H1 (cell line): Measurements from ENCODE around the gene WDR64. TPM values are rescaled to one million over a fixed set of nuclear protein-coding genes. Genes with fewer than 3 reads are reported as not detected.

ENCODE experiments used
- CTCF ChIA-PET: fragments of 300-600 bp; sonication (Branson Sonifier 250); formaldehyde crosslinking; loops from one replicate; lab custom pipeline; 2021; ENCODE audit not compliant: partially characterized antibody; lab: Charles Lee
- POLR2A ChIA-PET: fragments of 300-600 bp; sonication (Branson Sonifier 250); formaldehyde crosslinking; loops from one replicate; lab custom pipeline; 2021; ENCODE audit warnings: inconsistent platforms; ENCODE audit not compliant: partially characterized antibody; lab: Charles Lee
- DNase-seq, 2 experiments: peaks; one replicate each; pipeline versions ENCODE4 v3.0.0 to v3.0.0-alpha.2; 2010 to 2022; ENCODE audit warnings: low spot score in 2 of 2, low read depth in 1 of 2, mixed read lengths in 1 of 2
- FAIRE-seq: peaks from 2 replicates; lab custom pipeline; 2011; peaks lifted over from hg19 to GRCh38; lab: Jason Lieb, UNC
- H2AFZ ChIP-seq: 2 replicates; pipeline ENCODE4 v1.8.1; 2012; ENCODE audit warnings: low read length, inconsistent platforms
- H2AK5ac ChIP-seq: 2 replicates; pipeline ENCODE4 v1.6.1; 2013; ENCODE audit warnings: low read depth, low read length
- H2BK120ac ChIP-seq: replicated peaks from 2 replicates; pipeline ENCODE3; 2013; ENCODE audit warnings: low read depth, low read length, inconsistent platforms
- H2BK12ac ChIP-seq: 2 replicates; pipeline ENCODE4 v1.6.1; 2013; ENCODE audit warnings: low read depth, low read length
- H2BK15ac ChIP-seq: 2 replicates; pipeline ENCODE4 v1.6.1; 2013; ENCODE audit warnings: low read length
- H2BK20ac ChIP-seq: 2 replicates; pipeline ENCODE4 v1.6.1; 2013; ENCODE audit warnings: low read length
- H2BK5ac ChIP-seq: 2 replicates; pipeline ENCODE4 v1.6.1; 2013; ENCODE audit warnings: low read depth, low read length
- H3K14ac ChIP-seq: 2 replicates; pipeline ENCODE4 v1.6.1; 2013; ENCODE audit warnings: inconsistent platforms; ENCODE audit not compliant: insufficient read length
- H3K18ac ChIP-seq: 2 replicates; pipeline ENCODE4 v1.6.1; 2013; ENCODE audit warnings: low read length; ENCODE audit errors: extremely low read depth
- H3K23ac ChIP-seq: 2 replicates; pipeline ENCODE4 v1.6.1; 2013; ENCODE audit warnings: inconsistent platforms; ENCODE audit not compliant: insufficient read length
- H3K23me2 ChIP-seq: 2 replicates; pipeline ENCODE4 v1.6.1; 2013; ENCODE audit warnings: low read depth, low read length
- H3K27ac ChIP-seq: 2 replicates; pipeline ENCODE4 v1.6.1; 2011; ENCODE audit warnings: low read depth, low read length, inconsistent platforms
- H3K27me3 ChIP-seq, 4 experiments: replicated peaks in 1 of 4; 1 replicate in 1 of 4; 2 replicates in 3 of 4; pipeline versions ENCODE4 v1.6.1 to v1.8.1; 2011 to 2013; ENCODE audit warnings: low read length in 3 of 4, mild to moderate bottlenecking in 3 of 4, inconsistent platforms in 2 of 4, mixed read lengths in 2 of 4, moderate library complexity in 1 of 4; ENCODE audit not compliant: control insufficient read depth in 3 of 4, insufficient read depth in 3 of 4; ENCODE audit errors: extremely low read depth in 1 of 4
- H3K36me3 ChIP-seq, 4 experiments: 2 replicates each; pipeline versions ENCODE4 v1.6.1 to v1.8.1; 2011 to 2013; ENCODE audit warnings: mild to moderate bottlenecking in 4 of 4, low read length in 3 of 4, moderate library complexity in 2 of 4, control low read depth in 1 of 4, inconsistent platforms in 1 of 4; ENCODE audit not compliant: insufficient read depth in 4 of 4, control insufficient read depth in 2 of 4
- H3K4ac ChIP-seq: replicated peaks from 2 replicates; pipeline ENCODE3; 2013; ENCODE audit warnings: low read length, low read depth, mixed read lengths, inconsistent platforms; ENCODE audit not compliant: insufficient read length
- H3K4me1 ChIP-seq, 4 experiments: replicated peaks in 1 of 4; 1 replicate in 1 of 4; 2 replicates in 3 of 4; pipeline versions ENCODE4 v1.6.1 to v1.8.1; 2011 to 2013; ENCODE audit warnings: low read length in 3 of 4, inconsistent platforms in 2 of 4, mixed read lengths in 1 of 4; ENCODE audit not compliant: insufficient read depth in 4 of 4, control insufficient read depth in 3 of 4
- H3K4me2 ChIP-seq, 2 experiments: 2 replicates each; pipeline versions ENCODE4 v1.6.1 to v1.8.1; 2011 to 2013; ENCODE audit warnings: low read depth in 2 of 2, low read length in 2 of 2, control low read depth in 1 of 2, inconsistent platforms in 1 of 2, mild to moderate bottlenecking in 1 of 2; ENCODE audit not compliant: insufficient read depth in 1 of 2
- H3K4me3 ChIP-seq, 4 experiments: fragments of 200-600, 300-600 bp in 1 of 4; sonication (generic), shearing (Covaris generic), sonication (Bioruptor Twin) in 1 of 4; 2 replicates each; pipeline versions ENCODE4 v1.5.1 to v1.8.1; 2011 to 2016; ENCODE audit warnings: low read length in 4 of 4, low read depth in 3 of 4, control low read depth in 2 of 4, inconsistent platforms in 2 of 4, mild to moderate bottlenecking in 2 of 4, mixed read lengths in 1 of 4, moderate library complexity in 1 of 4; ENCODE audit not compliant: insufficient read depth in 2 of 4; ENCODE audit errors: extremely low read depth in 1 of 4
- H3K56ac ChIP-seq: replicated peaks from 2 replicates; pipeline ENCODE3; 2013; ENCODE audit warnings: low read depth, mild to moderate bottlenecking, mixed read lengths, low read length, inconsistent platforms; ENCODE audit not compliant: insufficient read length
- H3K79me1 ChIP-seq: 2 replicates; pipeline ENCODE4 v1.6.1; 2013; ENCODE audit warnings: low read depth, low read length, control low read depth
- H3K79me2 ChIP-seq, 2 experiments: 2 replicates each; pipeline versions ENCODE4 v1.6.1 to v1.8.1; 2012 to 2013; ENCODE audit warnings: low read length in 2 of 2, mild to moderate bottlenecking in 2 of 2, inconsistent platforms in 1 of 2; ENCODE audit not compliant: insufficient read depth in 2 of 2, control insufficient read depth in 1 of 2
- H3K9ac ChIP-seq, 4 experiments: replicated peaks in 1 of 4; 1 replicate in 1 of 4; 2 replicates in 3 of 4; pipeline versions ENCODE4 v1.6.1 to v1.8.1; 2011 to 2013; ENCODE audit warnings: low read depth in 3 of 4, low read length in 3 of 4, control low read depth in 2 of 4, mild to moderate bottlenecking in 2 of 4, moderate library complexity in 2 of 4, inconsistent platforms in 1 of 4; ENCODE audit errors: extremely low read depth in 1 of 4
- H3K9me3 ChIP-seq, 2 experiments: 2 replicates each; pipeline versions ENCODE4 v1.6.1 to v1.8.1; 2012 to 2013; ENCODE audit warnings: mild to moderate bottlenecking in 2 of 2, moderate library complexity in 2 of 2, control low read depth in 1 of 2, inconsistent platforms in 1 of 2, low read depth in 1 of 2, low read length in 1 of 2, mixed read lengths in 1 of 2; ENCODE audit not compliant: insufficient read depth in 2 of 2
- H4K20me1 ChIP-seq, 2 experiments: replicated peaks in 1 of 2; 2 replicates each; pipeline versions ENCODE3 to v1.8.1; 2011 to 2013; ENCODE audit warnings: inconsistent platforms in 2 of 2, low read length in 2 of 2, mild to moderate bottlenecking in 1 of 2; ENCODE audit not compliant: insufficient read depth in 2 of 2, control insufficient read depth in 1 of 2
- H4K5ac ChIP-seq: 2 replicates; pipeline ENCODE4 v1.6.1; 2013; ENCODE audit warnings: low read length, low read depth, mixed read lengths, inconsistent platforms; ENCODE audit not compliant: insufficient read length
- H4K8ac ChIP-seq: 2 replicates; pipeline ENCODE4 v1.8.0; 2013; ENCODE audit warnings: mild to moderate bottlenecking, moderate library complexity, low read length, inconsistent platforms; ENCODE audit not compliant: insufficient read depth; ENCODE audit errors: extremely low read depth
- H4K91ac ChIP-seq: replicated peaks from 2 replicates; pipeline ENCODE3; 2013; ENCODE audit warnings: low read length, mixed read lengths, inconsistent platforms; ENCODE audit not compliant: insufficient read length
- CHD1 ChIP-seq: IDR thresholded peaks from 2 replicates; pipeline ENCODE4 v1.6.1; 2012; ENCODE audit warnings: low read depth, low read length, improper control_type of control experiment
- CTBP2 ChIP-seq: IDR thresholded peaks from 2 replicates; pipeline ENCODE4 v1.7.0; 2011; ENCODE audit warnings: borderline replicate concordance, mild to moderate bottlenecking, moderate library complexity, mixed read lengths, low read length; ENCODE audit not compliant: insufficient read depth, insufficient read length
- GTF2F1 ChIP-seq: IDR thresholded peaks from 2 replicates; pipeline ENCODE4 v1.6.1; 2012; ENCODE audit warnings: low read depth, low read length, improper control_type of control experiment, borderline replicate concordance
- JUN ChIP-seq: IDR thresholded peaks from 2 replicates; pipeline ENCODE4 v1.6.1; 2011; ENCODE audit warnings: low read depth, mild to moderate bottlenecking, improper control_type of control experiment, low read length
- POLR2AphosphoS5 ChIP-seq: IDR thresholded peaks from 2 replicates; pipeline ENCODE4 v1.6.1; 2011; ENCODE audit warnings: low read depth, low read length
- RBBP5 ChIP-seq: IDR thresholded peaks from 2 replicates; pipeline ENCODE4 v1.7.1; 2012; ENCODE audit warnings: low read depth, mild to moderate bottlenecking, inconsistent platforms, low read length, moderate library complexity, borderline replicate concordance
- SAP30 ChIP-seq: fragments of 300-600 bp; sonication (generic); IDR thresholded peaks from 2 replicates; pipeline ENCODE4 v1.7.1; 2012; ENCODE audit warnings: low read length, moderate library complexity, mild to moderate bottlenecking, inconsistent platforms; ENCODE audit not compliant: insufficient read depth, insufficient replicate concordance
- SIN3A ChIP-seq, 2 experiments: IDR thresholded peaks in 1 of 2; conservative IDR thresholded peaks in 1 of 2; 2 replicates each; pipeline ENCODE4 v1.6.1; 2011 to 2012; ENCODE audit warnings: low read length in 2 of 2, improper control_type of control experiment in 1 of 2, low read depth in 1 of 2, mild to moderate bottlenecking in 1 of 2
- SIRT6 ChIP-seq: IDR thresholded peaks from one replicate; pipeline ENCODE4 v1.7.1; 2012; ENCODE audit warnings: low read length, inconsistent platforms
- SP2 ChIP-seq: IDR thresholded peaks from 2 replicates; pipeline ENCODE4 v1.6.1; 2012; ENCODE audit warnings: mild to moderate bottlenecking, low read length, inconsistent platforms
- SRF ChIP-seq: IDR thresholded peaks from 2 replicates; pipeline ENCODE4 v1.6.1; 2011; ENCODE audit warnings: mild to moderate bottlenecking, low read depth, low read length, moderate library complexity
- TAF1 ChIP-seq: IDR thresholded peaks from 2 replicates; pipeline ENCODE4 v1.6.1; 2011; ENCODE audit warnings: mild to moderate bottlenecking, low read depth, low read length
- USF2 ChIP-seq: IDR thresholded peaks from 2 replicates; pipeline ENCODE4 v1.6.1; 2011; ENCODE audit warnings: low read length, improper control_type of control experiment
- YY1 ChIP-seq: IDR thresholded peaks from 2 replicates; pipeline ENCODE4 v1.6.1; 2011; ENCODE audit warnings: low read depth, mild to moderate bottlenecking, low read length
- WGBS, 2 experiments: shearing (Covaris generic) in 1 of 2; methylation state at CpG; one replicate each; pipeline versions ENCODE4 v1.1.6 to v1.1.7; 2013 to 2015; ENCODE audit warnings: low lambda C conversion rate in 2 of 2, mixed read lengths in 2 of 2, inconsistent platforms in 1 of 2, low coverage in 1 of 2, missing lambda C conversion rate in 1 of 2; ENCODE audit not compliant: insufficient replicate concordance in 2 of 2, insufficient coverage in 1 of 2, insufficient read length in 1 of 2; ENCODE audit errors: extremely low coverage in 1 of 2, missing lambda C conversion rate in 1 of 2; 5-methylcytosine and 5-hydroxymethylcytosine counted together
- polyA plus RNA-seq, 7 experiments: library from polyadenylated mRNA; depleted of rRNA in 3 of 7; stranded (reverse) in 5 of 7; unstranded in 2 of 7; fragments of >200 nt in 5 of 7; fragments of 200-250 nt in 2 of 7; gene quantifications; 1 replicate in 5 of 7; 2 replicates in 1 of 7; 4 replicates in 1 of 7; pipeline versions ENCODE4 v1.2.1 to v1.2.3, GENCODE V29; 2011 to 2013; ENCODE audit warnings: missing spikeins in 2 of 7, mixed read lengths in 2 of 7
- total RNA-seq: library from RNA; stranded (reverse); fragmentation: NEBNext Ultra II Directional; extraction: Animal tissue kit (Norgen Biotek cat#: 25700); gene quantifications from 2 replicates; pipeline ENCODE4 v1.2.1, GENCODE V29; 2021

The WDR64 gene
- total and polyA plus RNA-seq, 2 of the 8 experiments (the other 6 are each of a cell fraction or from before 2014, with no cell fraction given) = 0.02 TPM; not detected in 1

- H4K8ac ChIP-seq = no peak overlapping the region
- no peak overlapping the region for H3K9ac ChIP-seq
- no peak overlapping the region for H3K56ac ChIP-seq
- H3K18ac ChIP-seq = no peak overlapping the region
- CTCF ChIA-PET = interaction anchor here (1.6 kb wide), 1 partner anchor 224 kb away, joined by 4 read pairs; no protein-coding TSS in a partner anchor
- H3K27ac ChIP-seq = no peak overlapping the region
- H3K4me3 ChIP-seq = no peak overlapping the region
- no peak overlapping the region for H3K23ac ChIP-seq
- DNase-seq (no peak), FAIRE-seq (no peak)
- H2BK15ac ChIP-seq = no peak overlapping the region
- H3K79me2 ChIP-seq = no peaks in the 10 kb centered on the region
- no peak overlapping the region for H3K14ac ChIP-seq
- H2BK120ac ChIP-seq = no peak overlapping the region
- no peaks in the 10 kb centered on the region for H3K23me2 ChIP-seq
- H2BK20ac ChIP-seq = no peak overlapping the region
- H4K91ac ChIP-seq = no peak overlapping the region
- no peak overlapping the region for H2BK5ac ChIP-seq
- no peaks in the 10 kb centered on the region for H3K36me3 ChIP-seq
- no peaks in the 10 kb centered on the region for H3K79me1 ChIP-seq
- H2BK12ac ChIP-seq = no peak overlapping the region
- no peaks in the 10 kb centered on the region for H3K9me3 ChIP-seq
- POLR2A ChIA-PET = no interaction called here
- H2AK5ac ChIP-seq = no peak overlapping the region
- H3K4me2 ChIP-seq = no peak overlapping the region
- peaks cover 0 to 3% (median 0%) of the 10 kb centered on the region in 4 experiments; a peak in 1 of 7 replicates for H3K4me1 ChIP-seq
- no peak overlapping the region for H3K4ac ChIP-seq
- no peaks in the 10 kb centered on the region for H4K20me1 ChIP-seq
- no peaks in the 10 kb centered on the region for H3K27me3 ChIP-seq
- H2AFZ ChIP-seq = no peak overlapping the region
- 84% methylated on average over 4 of the region's 4 CpGs; no CpG with 5 or more reads in 1 of the 2 experiments for WGBS, 2 experiments
- H4K5ac ChIP-seq = no peak overlapping the region
- TF ChIP-seq SAP30 (no peak), JUN (no peak), CHD1 (no peak), TAF1 (no peak), RBBP5 (no peak), SRF (no peak), SIRT6 (no peak), CTBP2 (no peak), YY1 (no peak), GTF2F1 (no peak), USF2 (no peak), POLR2AphosphoS5 (no peak), SIN3A (conservative IDR thresholded peaks at IDR 0.05 in 1 of 2, IDR thresholded peaks at IDR 0.05 in 1 of 2; ENCODE audit: low read depth in 1 of 2, low read length in 2 of 2) (no peak), SP2 (no peak)
Observed at GRCh38 chr1:241765390-241765789, 113.3 kb downstream of the WDR64 start.
